BLaER1 treated with 17β-estradiol and CSF1 and Interleukin-3, amounts not matched to agents 10 nM and 100 nM (cell line): ENCODE results near the gene CENPP.

ENCODE experiments used
- H3K27ac ChIP-seq, 11 experiments: shearing (Covaris generic); formaldehyde crosslinking; 2 replicates each; pipeline ENCODE4 v1.8.1; 2022
- H3K27me3 ChIP-seq, 11 experiments: shearing (Covaris generic); formaldehyde crosslinking; 2 replicates each; pipeline ENCODE4 v1.8.1; 2022
- H3K36me3 ChIP-seq, 11 experiments: shearing (Covaris generic); formaldehyde crosslinking; 2 replicates each; pipeline ENCODE4 v1.8.1; 2022
- H3K4me1 ChIP-seq, 10 experiments: shearing (Covaris generic); formaldehyde crosslinking; 2 replicates each; pipeline ENCODE4 v1.8.1; 2022
- H3K4me2 ChIP-seq, 11 experiments: shearing (Covaris generic); formaldehyde crosslinking; 2 replicates each; pipeline ENCODE4 v1.8.1; 2022
- H3K4me3 ChIP-seq, 10 experiments: shearing (Covaris generic); formaldehyde crosslinking; 2 replicates each; pipeline ENCODE4 v1.8.1; 2022
- H3K9ac ChIP-seq, 11 experiments: shearing (Covaris generic); formaldehyde crosslinking; 2 replicates each; pipeline ENCODE4 v1.8.1; 2022
- H3K9me3 ChIP-seq, 11 experiments: shearing (Covaris generic); formaldehyde crosslinking; replicated peaks in 1 of 11; 2 replicates each; pipeline ENCODE4 v1.8.1; 2022
- H4K20me1 ChIP-seq, 11 experiments: shearing (Covaris generic); formaldehyde crosslinking; 2 replicates each; pipeline ENCODE4 v1.8.1; 2022
- Cebpa-rat ChIP-seq, 11 experiments: shearing (Covaris generic); IDR thresholded peaks; 2 replicates each; pipeline ENCODE4 v1.8.1; 2022

The CENPP gene

DNA sequence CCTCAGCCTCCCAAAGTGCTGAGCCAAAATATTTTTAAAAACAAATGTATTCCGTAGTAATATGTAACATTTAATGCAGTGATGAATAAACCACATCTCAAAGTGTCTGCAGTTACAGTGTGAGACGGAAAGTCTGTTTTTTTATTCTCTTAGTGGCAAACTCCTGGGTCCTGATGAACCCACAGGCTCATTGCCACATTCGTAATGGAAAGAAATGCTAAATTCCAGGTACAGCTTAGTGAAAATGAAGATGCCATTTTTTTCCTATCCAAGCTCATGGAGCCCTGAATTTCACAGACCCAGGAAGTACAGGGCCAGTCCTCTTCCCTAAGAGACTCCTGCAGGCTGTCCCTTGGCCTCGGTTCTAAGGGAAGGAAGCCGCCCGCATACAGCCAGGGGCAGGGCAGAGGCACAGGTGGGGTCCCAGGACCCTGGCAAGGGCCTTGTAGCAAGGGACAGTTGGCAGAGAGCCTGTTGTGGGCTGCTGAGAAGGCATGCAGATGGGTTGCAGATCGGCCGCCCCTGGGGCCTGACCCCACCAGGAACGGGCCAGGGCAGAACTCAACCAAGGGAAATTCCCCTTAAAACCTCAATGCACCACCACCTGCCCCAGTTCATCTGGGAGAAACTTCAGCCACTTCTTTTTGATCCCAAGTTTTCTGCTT is 308.0 kb downstream of the CENPP start:
- peaks cover 98 to 100% (median 99%) of the 10 kb centered on the region in 11 experiments for H3K36me3 ChIP-seq
- H3K27ac ChIP-seq: peak overlapping the region in 5 of 11 experiments; percentile 11 to 61 (median 40); a peak in 6 of 22 replicates
- H4K20me1 ChIP-seq: peaks cover 0 to 47% (median 6%) of the 10 kb centered on the region in 11 experiments; a peak in 11 of 22 replicates
- no peak overlapping the region for H3K4me3 ChIP-seq
- H3K27me3 ChIP-seq: no peaks in the 10 kb centered on the region
- peak overlapping the region in 1 of 11 experiments; percentile 55; a peak in 2 of 22 replicates for H3K4me2 ChIP-seq
- H3K4me1 ChIP-seq: peaks cover 0 to 31% (median 22%) of the 10 kb centered on the region in 10 experiments; a peak in 15 of 20 replicates
- TF ChIP-seq Cebpa-rat (IDR thresholded peaks at IDR 0.05): no peak
- H3K9me3 ChIP-seq: peaks cover 9 to 20% (median 13%) of the 10 kb centered on the region in 11 experiments; a peak in 21 of 22 replicates
- H3K9ac ChIP-seq: peak overlapping the region in 6 of 11 experiments; percentile 1 to 16 (median 4); a peak in 3 of 22 replicates

DNA sequence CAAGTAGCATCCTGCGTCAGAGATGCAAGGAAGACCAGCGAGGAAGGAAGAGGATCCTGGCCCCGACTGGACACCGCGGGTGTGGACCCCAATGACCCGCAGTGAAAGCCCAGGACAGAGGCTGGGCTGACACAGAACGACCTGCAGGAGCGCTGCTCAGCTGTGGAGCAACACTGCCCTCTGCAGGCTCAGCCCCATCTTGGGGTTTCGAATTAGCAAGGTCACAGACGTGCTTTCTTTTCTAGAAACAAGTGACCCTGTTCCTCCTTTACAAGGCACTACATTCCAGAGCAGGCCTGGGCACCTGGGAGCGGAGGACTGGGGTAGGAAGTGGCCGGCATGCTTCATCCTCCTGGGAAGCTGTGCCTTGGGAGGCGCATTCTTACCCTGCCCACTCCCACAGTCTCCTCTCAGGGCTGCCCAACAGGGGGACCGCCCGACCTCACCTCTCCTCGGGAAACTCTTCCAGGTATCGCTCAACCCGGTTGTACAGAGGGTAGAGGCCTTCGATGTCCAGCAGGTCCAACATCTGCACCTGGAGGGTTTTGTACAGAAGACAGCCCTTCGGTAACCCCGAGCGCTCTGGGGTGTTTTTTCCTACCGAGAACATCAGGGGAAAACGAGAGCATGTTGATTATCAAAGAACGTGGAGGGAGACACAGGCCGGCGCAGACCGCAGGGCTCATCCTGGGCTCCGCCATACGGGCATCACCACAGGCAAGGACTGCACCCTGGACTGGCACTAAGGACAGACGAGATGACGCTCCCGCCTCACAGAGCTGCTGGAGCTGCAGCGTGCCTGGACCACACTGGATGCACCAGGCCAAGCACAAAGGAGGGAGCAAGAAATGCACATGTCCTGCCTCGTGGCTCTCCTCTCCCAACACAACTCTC is 309.2 kb downstream of the CENPP start:
- Histone ChIP-seq H3K4me3 (no peak overlapping the region), H3K36me3 (peaks cover 98 to 100% (median 99%) of the 10 kb centered on the region in 11 experiments), H4K20me1 (peaks cover 0 to 59% (median 6%) of the 10 kb centered on the region in 11 experiments; a peak in 11 of 22 replicates), H3K27me3 (no peaks in the 10 kb centered on the region), H3K9me3 (peaks cover under 1 to 8% (median 4%) of the 10 kb centered on the region in 11 experiments; a peak in 19 of 22 replicates), H3K4me2 (no peak overlapping the region), H3K9ac (no peak overlapping the region), H3K27ac (no peak overlapping the region), H3K4me1 (peaks cover 0 to 31% (median 22%) of the 10 kb centered on the region in 10 experiments; a peak in 15 of 20 replicates)
- TF ChIP-seq Cebpa-rat (IDR thresholded peaks at IDR 0.05): no peak

DNA sequence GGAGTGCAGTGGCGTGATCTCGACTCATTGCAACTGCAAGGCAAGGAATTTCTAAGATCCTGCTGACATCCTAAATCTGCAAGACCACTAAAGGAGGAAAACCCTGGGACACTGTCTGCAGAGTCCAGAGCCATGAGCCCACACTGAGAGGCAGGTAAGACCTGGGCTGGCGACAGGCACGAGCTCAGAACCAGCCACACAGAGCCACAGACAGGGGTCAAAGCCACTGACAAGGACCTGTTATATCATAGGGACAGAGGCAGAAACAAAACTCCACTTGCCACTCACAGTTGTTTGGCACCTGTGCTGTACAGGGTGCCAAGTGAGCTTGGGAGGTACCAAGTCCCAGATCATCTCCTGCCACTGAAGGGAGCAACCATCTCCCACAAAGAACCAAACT is 310.0 kb downstream of the CENPP start:
- Histone ChIP-seq H4K20me1 (peaks cover 0 to 65% (median 6%) of the 10 kb centered on the region in 11 experiments; a peak in 11 of 22 replicates), H3K4me2 (no peak overlapping the region), H3K27me3 (no peaks in the 10 kb centered on the region), H3K27ac (no peak overlapping the region), H3K9me3 (no peaks in the 10 kb centered on the region), H3K36me3 (peaks cover 96 to 100% (median 98%) of the 10 kb centered on the region in 11 experiments), H3K4me3 (no peak overlapping the region), H3K4me1 (peaks cover 0 to 31% (median 22%) of the 10 kb centered on the region in 10 experiments; a peak in 15 of 20 replicates), H3K9ac (no peak overlapping the region)
- TF ChIP-seq Cebpa-rat (IDR thresholded peaks at IDR 0.05): no peak

DNA sequence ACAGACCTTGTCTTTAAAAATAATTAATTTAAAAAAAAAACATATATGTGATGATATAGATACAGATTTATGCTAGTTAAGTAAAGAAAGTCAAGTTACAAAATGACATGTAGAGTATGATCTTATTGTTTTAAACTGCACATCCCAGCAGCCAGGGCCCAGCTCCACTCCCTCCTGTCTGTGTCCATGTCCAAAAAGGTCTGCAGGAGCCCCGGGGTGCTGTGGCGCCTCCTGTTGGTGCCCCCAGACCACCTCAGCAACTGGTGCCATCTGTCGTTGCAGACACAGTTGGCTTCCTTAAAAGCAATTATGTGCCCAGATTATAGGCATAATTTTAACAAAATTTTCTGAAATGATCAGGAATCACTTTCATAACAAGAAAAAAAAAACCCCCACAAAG is 310.9 kb downstream of the CENPP start:
- peaks cover 98 to 100% (median 99%) of the 10 kb centered on the region in 11 experiments for H3K36me3 ChIP-seq
- H3K4me1 ChIP-seq: peaks cover 0 to 26% (median 20%) of the 10 kb centered on the region in 10 experiments; a peak in 15 of 20 replicates
- peaks cover 0 to 73% (median 6%) of the 10 kb centered on the region in 11 experiments; a peak in 11 of 22 replicates for H4K20me1 ChIP-seq
- H3K4me2 ChIP-seq: no peak overlapping the region
- H3K9ac ChIP-seq: no peak overlapping the region
- no peak overlapping the region for H3K27ac ChIP-seq
- H3K27me3 ChIP-seq: no peaks in the 10 kb centered on the region
- no peak overlapping the region for H3K4me3 ChIP-seq
- no peaks in the 10 kb centered on the region for H3K9me3 ChIP-seq
- TF ChIP-seq Cebpa-rat (IDR thresholded peaks at IDR 0.05): no peak

DNA sequence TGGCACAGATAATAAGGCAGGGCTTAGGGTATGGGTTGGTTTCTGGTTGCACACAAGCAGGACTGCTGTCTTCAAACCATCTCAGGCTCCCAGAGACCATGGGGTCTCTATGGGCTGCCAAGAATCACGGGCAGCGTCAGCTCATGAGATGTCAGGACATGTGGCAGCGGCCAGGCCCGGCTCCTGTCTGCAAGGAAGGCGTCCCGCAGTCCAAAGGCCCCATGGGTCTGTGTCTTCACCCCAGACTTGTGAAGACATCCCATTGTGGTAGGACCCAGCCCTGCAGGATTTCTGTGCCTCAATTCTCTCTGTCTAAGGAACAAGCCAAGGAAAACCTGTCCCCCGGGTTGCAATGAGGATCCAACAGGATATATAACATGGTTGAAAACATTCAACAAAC is 311.6 kb downstream of the CENPP start:
- Histone ChIP-seq H4K20me1 (peaks cover 0 to 80% (median 6%) of the 10 kb centered on the region in 11 experiments; a peak in 11 of 22 replicates), H3K9me3 (no peaks in the 10 kb centered on the region), H3K9ac (no peak overlapping the region), H3K27me3 (no peaks in the 10 kb centered on the region), H3K4me3 (no peak overlapping the region), H3K27ac (no peak overlapping the region), H3K4me2 (no peak overlapping the region), H3K4me1 (peaks cover 0 to 19% (median 13%) of the 10 kb centered on the region in 10 experiments; a peak in 15 of 20 replicates), H3K36me3 (peaks cover 98 to 100% (median 99%) of the 10 kb centered on the region in 11 experiments)
- no peak for TF ChIP-seq Cebpa-rat (IDR thresholded peaks at IDR 0.05)

DNA sequence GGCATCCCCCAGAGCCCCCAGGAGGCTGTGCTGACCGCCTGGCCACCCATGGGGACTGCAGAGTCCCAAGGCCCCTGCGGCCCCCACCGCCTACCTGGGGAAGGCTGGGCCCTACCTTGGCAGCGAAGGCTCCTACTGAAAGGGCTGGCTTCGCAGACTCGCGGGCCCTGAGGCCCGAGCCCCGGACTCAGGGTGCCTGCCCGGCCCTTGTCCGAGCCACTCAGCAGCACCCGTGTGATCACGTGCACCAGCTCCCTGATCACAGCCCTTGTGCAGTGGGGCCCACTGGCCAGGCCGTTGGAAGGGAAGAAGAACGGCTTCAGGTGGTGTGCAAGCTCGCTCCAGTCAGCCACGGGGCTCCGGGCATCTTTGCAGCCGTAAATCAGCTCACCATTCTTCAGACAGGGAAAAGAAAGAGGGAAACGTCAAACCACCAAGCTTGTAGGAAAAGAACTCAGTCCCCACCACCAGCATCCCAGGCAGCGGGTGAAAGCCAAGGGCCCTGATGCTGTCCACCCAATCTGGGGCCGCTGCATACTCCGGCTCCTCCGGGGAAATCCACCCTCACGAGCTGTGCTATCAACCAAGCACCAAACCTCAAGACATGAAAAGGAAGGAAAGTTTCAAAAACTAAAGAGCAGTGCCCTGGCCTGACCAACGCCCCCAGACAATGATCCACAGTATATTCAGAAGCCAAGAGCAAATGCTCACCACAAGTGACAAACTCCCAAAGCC is 312.3 kb downstream of the CENPP start:
- peaks cover 98 to 100% (median 99%) of the 10 kb centered on the region in 11 experiments for H3K36me3 ChIP-seq
- peaks cover 0 to 12% (median 6%) of the 10 kb centered on the region in 10 experiments; a peak in 12 of 20 replicates for H3K4me1 ChIP-seq
- no peaks in the 10 kb centered on the region for H3K27me3 ChIP-seq
- no peak overlapping the region for H3K4me3 ChIP-seq
- H3K4me2 ChIP-seq: no peak overlapping the region
- TF ChIP-seq Cebpa-rat (IDR thresholded peaks at IDR 0.05): no peak
- H3K27ac ChIP-seq: no peak overlapping the region
- H3K9ac ChIP-seq: no peak overlapping the region
- H3K9me3 ChIP-seq: no peaks in the 10 kb centered on the region
- H4K20me1 ChIP-seq: peaks cover 0 to 86% (median 6%) of the 10 kb centered on the region in 11 experiments; a peak in 12 of 22 replicates

DNA sequence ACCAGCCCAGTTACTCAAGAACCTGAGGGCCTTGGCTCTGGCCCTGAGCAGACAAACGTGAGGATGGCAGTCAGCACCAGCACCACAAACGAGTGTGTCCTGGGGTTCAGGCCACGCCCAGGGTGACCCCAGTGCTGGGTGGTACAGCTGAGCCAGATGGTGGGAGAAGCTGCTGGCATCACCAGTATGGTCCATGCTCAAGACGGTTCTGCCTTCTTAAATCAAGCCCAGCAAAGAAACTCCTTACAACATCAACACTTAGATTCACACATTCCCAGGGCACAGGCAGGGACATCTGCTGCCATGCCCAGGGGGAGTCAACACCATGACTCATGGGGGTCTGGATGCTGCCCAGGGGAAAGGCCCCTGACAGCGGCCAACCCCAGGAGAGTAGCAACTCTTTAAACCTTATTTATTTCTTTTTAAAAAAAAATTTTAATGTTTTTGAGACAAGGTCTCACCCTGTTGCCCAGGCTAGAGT is 312.9 kb downstream of the CENPP start:
- no peak overlapping the region for H3K4me3 ChIP-seq
- peaks cover 0 to 6% (median 3%) of the 10 kb centered on the region in 10 experiments; a peak in 9 of 20 replicates for H3K4me1 ChIP-seq
- no peaks in the 10 kb centered on the region for H3K9me3 ChIP-seq
- no peak overlapping the region for H3K4me2 ChIP-seq
- no peak for TF ChIP-seq Cebpa-rat (IDR thresholded peaks at IDR 0.05)
- peaks cover 0 to 86% (median 6%) of the 10 kb centered on the region in 11 experiments; a peak in 12 of 22 replicates for H4K20me1 ChIP-seq
- H3K9ac ChIP-seq: no peak overlapping the region; a peak in 1 of 22 replicates
- no peak overlapping the region for H3K27ac ChIP-seq
- H3K36me3 ChIP-seq: peaks cover 98 to 100% (median 99%) of the 10 kb centered on the region in 11 experiments
- no peaks in the 10 kb centered on the region for H3K27me3 ChIP-seq

DNA sequence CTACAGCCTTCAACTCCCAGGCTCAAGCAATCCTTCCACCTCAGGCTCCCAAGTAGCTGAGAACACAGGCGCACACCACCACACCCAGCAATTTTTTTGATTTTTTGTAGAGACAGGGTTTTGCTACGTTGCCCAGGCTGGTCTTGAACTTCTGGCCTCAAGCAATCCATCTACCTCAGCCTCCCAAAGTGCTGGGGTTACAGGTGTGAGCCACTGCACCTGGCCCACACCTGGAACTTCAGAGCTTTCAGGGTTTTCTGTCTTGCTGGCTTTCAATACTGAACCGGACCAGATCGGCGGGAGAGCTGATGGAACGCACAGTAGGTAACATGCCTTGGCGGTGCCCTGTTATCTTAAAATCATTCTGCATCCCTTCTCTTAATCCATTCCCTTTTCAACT is 313.4 kb downstream of the CENPP start:
- H3K9me3 ChIP-seq: no peaks in the 10 kb centered on the region
- no peak overlapping the region for H3K4me2 ChIP-seq
- H3K27me3 ChIP-seq: no peaks in the 10 kb centered on the region
- TF ChIP-seq Cebpa-rat (IDR thresholded peaks at IDR 0.05): no peak
- H3K27ac ChIP-seq: no peak overlapping the region
- peaks cover 0 to 1% (median 0%) of the 10 kb centered on the region in 10 experiments; a peak in 1 of 20 replicates for H3K4me1 ChIP-seq
- H4K20me1 ChIP-seq: peaks cover 0 to 90% (median 6%) of the 10 kb centered on the region in 11 experiments; a peak in 12 of 22 replicates
- no peak overlapping the region for H3K9ac ChIP-seq
- H3K4me3 ChIP-seq: no peak overlapping the region
- peaks cover 98 to 100% (median 99%) of the 10 kb centered on the region in 11 experiments for H3K36me3 ChIP-seq
